Measurements from ENCODE around the gene DNM2.
A peak's percentile ranks its signal among the peaks of the same experiment; 100 is the strongest.
"Not testable (repeated sequence)": the region's sequence is repeated elsewhere in the genome, so short reads cannot be mapped to it uniquely, and the experiment has no call there.

DNM2 gene

DNA sequence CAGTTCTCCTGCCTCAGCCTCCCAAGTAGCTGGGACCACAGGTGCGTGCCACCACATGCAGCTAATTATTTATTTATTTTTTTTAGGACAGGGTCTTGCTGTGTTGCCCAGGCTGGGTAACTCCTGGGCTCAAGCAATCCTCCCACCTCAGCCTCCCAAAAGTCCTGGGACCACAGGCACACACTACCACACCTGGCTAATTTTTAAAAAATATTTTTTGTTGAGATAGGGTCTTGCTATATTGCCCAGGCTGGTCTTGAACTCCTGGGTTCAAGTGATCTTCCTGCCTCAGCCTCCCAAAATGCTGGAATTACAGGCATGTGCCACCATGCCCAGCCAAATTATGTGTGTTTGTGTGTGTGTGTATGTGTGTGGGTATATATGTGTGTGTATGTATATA is 139.0 kb downstream of the DNM2 start:
- not testable (repeated sequence) for H3K27ac ChIP-seq (ENCODE audit: low read depth, low read length); H3K4me1 ChIP-seq (ENCODE audit: control insufficient read depth in 1 of 2, insufficient read depth in 2 of 2, low read length in 2 of 2); H4K12ac ChIP-seq (ENCODE audit: low read depth, low read length); H3K4ac ChIP-seq (ENCODE audit: low read depth, low read length); H2AK5ac ChIP-seq (ENCODE audit: low read length); H3K9ac ChIP-seq (ENCODE audit: low read length); H2AFZ ChIP-seq (ENCODE audit: insufficient read depth, low read length, poor library complexity); H3K36me3 ChIP-seq (ENCODE audit: control insufficient read depth in 1 of 2, insufficient read depth in 2 of 2, low read length in 2 of 2); H3K79me1 ChIP-seq (ENCODE audit: low read length); H3K4me3 ChIP-seq (ENCODE audit: low read depth, low read length); H3K23ac ChIP-seq (ENCODE audit: low read length); H3K27me3 ChIP-seq (ENCODE audit: insufficient read depth, low read length); H3K79me2 ChIP-seq (ENCODE audit: control insufficient read depth, insufficient read depth, low read length, poor library complexity); H3K4me2 ChIP-seq (ENCODE audit: low read length); H2BK120ac ChIP-seq (ENCODE audit: insufficient read depth, low read length, poor library complexity); DNase-seq; H3K9me3 ChIP-seq (ENCODE audit: insufficient read depth, low read depth, low read length); H3K14ac ChIP-seq (ENCODE audit: low read length); H3K18ac ChIP-seq (ENCODE audit: low read length); H2BK12ac ChIP-seq (ENCODE audit: low read length); H4K8ac ChIP-seq (ENCODE audit: low read depth, low read length); H2BK5ac ChIP-seq (ENCODE audit: low read depth, low read length, poor library complexity); H4K91ac ChIP-seq (ENCODE audit: low read depth, low read length)
- WGBS (ENCODE audit: extremely low coverage, insufficient coverage, insufficient read length) = no CpG with 5 or more reads among the region's 1 CpG

DNA sequence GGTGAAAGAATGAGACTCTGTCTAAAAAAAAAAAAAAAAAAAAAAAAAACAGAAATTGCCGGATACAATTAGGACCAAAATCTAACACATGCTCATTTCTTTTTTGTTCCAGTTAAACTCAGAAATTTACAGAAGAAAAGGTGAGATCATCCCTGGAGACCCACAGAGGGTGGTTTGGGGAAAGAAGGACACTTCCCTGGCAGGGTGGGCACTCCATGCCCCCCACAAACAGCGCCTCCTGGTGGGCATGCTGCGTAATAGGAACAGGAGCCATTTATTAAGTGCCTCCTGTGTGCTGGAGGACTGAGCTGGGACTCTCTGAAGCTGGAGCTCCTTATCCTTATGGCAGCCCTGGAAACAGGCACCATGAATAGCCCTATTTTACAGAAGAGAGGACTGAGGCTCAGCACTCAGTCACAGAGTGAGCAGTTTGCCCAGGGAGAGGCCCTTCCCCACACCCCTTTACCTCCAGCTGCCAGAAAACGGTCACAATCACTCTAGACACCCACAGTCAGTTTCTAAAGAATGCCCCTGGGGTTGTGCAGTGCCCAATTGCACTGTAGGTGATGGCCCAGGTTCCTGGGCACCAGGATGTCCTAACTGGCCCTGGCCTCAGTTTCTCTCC is 140.4 kb downstream of the DNM2 start:
- H3K4ac ChIP-seq (ENCODE audit: low read depth, low read length) = no peak overlapping the region
- WGBS (ENCODE audit: extremely low coverage, insufficient coverage, insufficient read length) = no CpG with 5 or more reads among the region's 4 CpGs
- H4K8ac ChIP-seq (ENCODE audit: low read depth, low read length) = no peak overlapping the region
- H2BK12ac ChIP-seq (ENCODE audit: low read length) = no peak overlapping the region
- H3K4me2 ChIP-seq (ENCODE audit: low read length) = no peak overlapping the region
- H3K27me3 ChIP-seq (ENCODE audit: insufficient read depth, low read length) = no peaks in the 10 kb centered on the region
- H4K91ac ChIP-seq (ENCODE audit: low read depth, low read length) = no peak overlapping the region
- no peaks in the 10 kb centered on the region for H3K9me3 ChIP-seq (ENCODE audit: insufficient read depth, low read depth, low read length)
- peaks cover 0 to 1% of the 10 kb centered on the region in 2 experiments for H3K4me1 ChIP-seq (ENCODE audit: control insufficient read depth in 1 of 2, insufficient read depth in 2 of 2, low read length in 2 of 2)
- no peak overlapping the region for H2BK120ac ChIP-seq (ENCODE audit: insufficient read depth, low read length, poor library complexity)
- H3K79me1 ChIP-seq (ENCODE audit: low read length) = no peaks in the 10 kb centered on the region
- peak overlapping the region; percentile 12 for H3K9ac ChIP-seq (ENCODE audit: low read length)
- no peak overlapping the region for H4K12ac ChIP-seq (ENCODE audit: low read depth, low read length)
- no peaks in the 10 kb centered on the region for H3K36me3 ChIP-seq (ENCODE audit: control insufficient read depth in 1 of 2, insufficient read depth in 2 of 2, low read length in 2 of 2)
- no peak overlapping the region for H3K18ac ChIP-seq (ENCODE audit: low read length)
- no peak overlapping the region for H3K4me3 ChIP-seq (ENCODE audit: low read depth, low read length)
- H2AFZ ChIP-seq (ENCODE audit: insufficient read depth, low read length, poor library complexity) = no peak overlapping the region
- no peak overlapping the region for H3K27ac ChIP-seq (ENCODE audit: low read depth, low read length)
- H3K23ac ChIP-seq (ENCODE audit: low read length) = no peak overlapping the region
- H2AK5ac ChIP-seq (ENCODE audit: low read length) = no peak overlapping the region
- no peak overlapping the region for H2BK5ac ChIP-seq (ENCODE audit: low read depth, low read length, poor library complexity)
- H3K14ac ChIP-seq (ENCODE audit: low read length) = no peak overlapping the region
- no peaks in the 10 kb centered on the region for H3K79me2 ChIP-seq (ENCODE audit: control insufficient read depth, insufficient read depth, low read length, poor library complexity)
- no peak for DNase-seq

GRCh38 chr19:10861103-10861651 is 143.3 kb downstream of the DNM2 start:
- Histone ChIP-seq H4K12ac (ENCODE audit: low read depth, low read length) (no peak overlapping the region), H2BK120ac (ENCODE audit: insufficient read depth, low read length, poor library complexity) (no peak overlapping the region), H2BK12ac (ENCODE audit: low read length) (no peak overlapping the region), H3K4me2 (ENCODE audit: low read length) (no peak overlapping the region), H3K9me3 (ENCODE audit: insufficient read depth, low read depth, low read length) (no peaks in the 10 kb centered on the region), H3K4me1 (ENCODE audit: control insufficient read depth in 1 of 2, insufficient read depth in 2 of 2, low read length in 2 of 2) (peaks cover 0 to 4% of the 10 kb centered on the region in 2 experiments), H3K4me3 (ENCODE audit: low read depth, low read length) (no peak overlapping the region), H2BK5ac (ENCODE audit: low read depth, low read length, poor library complexity) (no peak overlapping the region), H4K8ac (ENCODE audit: low read depth, low read length) (no peak overlapping the region), H3K27me3 (ENCODE audit: insufficient read depth, low read length) (no peaks in the 10 kb centered on the region), H4K91ac (ENCODE audit: low read depth, low read length) (no peak overlapping the region), H3K4ac (ENCODE audit: low read depth, low read length) (no peak overlapping the region), H3K79me2 (ENCODE audit: control insufficient read depth, insufficient read depth, low read length, poor library complexity) (no peaks in the 10 kb centered on the region), H3K9ac (ENCODE audit: low read length) (no peak overlapping the region), H3K14ac (ENCODE audit: low read length) (no peak overlapping the region), H3K23ac (ENCODE audit: low read length) (no peak overlapping the region), H2AFZ (ENCODE audit: insufficient read depth, low read length, poor library complexity) (no peak overlapping the region), H3K18ac (ENCODE audit: low read length) (no peak overlapping the region), H2AK5ac (ENCODE audit: low read length) (no peak overlapping the region), H3K79me1 (ENCODE audit: low read length) (peaks cover 1% of the 10 kb centered on the region), H3K27ac (ENCODE audit: low read depth, low read length) (no peak overlapping the region), H3K36me3 (ENCODE audit: control insufficient read depth in 1 of 2, insufficient read depth in 2 of 2, low read length in 2 of 2) (no peaks in the 10 kb centered on the region)
- no CpG with 5 or more reads among the region's 7 CpGs for WGBS (ENCODE audit: extremely low coverage, insufficient coverage, insufficient read length)
- DNase-seq = peak in 1 of 2 donors; percentile 47

GRCh38 chr19:10862561-10863106 is 144.8 kb downstream of the DNM2 start:
- H3K27ac ChIP-seq (ENCODE audit: low read depth, low read length) = no peak overlapping the region
- WGBS (ENCODE audit: extremely low coverage, insufficient coverage, insufficient read length) = no CpG with 5 or more reads among the region's 6 CpGs
- H3K36me3 ChIP-seq (ENCODE audit: control insufficient read depth in 1 of 2, insufficient read depth in 2 of 2, low read length in 2 of 2) = no peaks in the 10 kb centered on the region
- no peak overlapping the region for H2AFZ ChIP-seq (ENCODE audit: insufficient read depth, low read length, poor library complexity)
- no peak overlapping the region for H2BK5ac ChIP-seq (ENCODE audit: low read depth, low read length, poor library complexity)
- DNase-seq = peak in 1 of 2 donors; percentile 41
- H3K9me3 ChIP-seq (ENCODE audit: insufficient read depth, low read depth, low read length) = no peaks in the 10 kb centered on the region
- H3K79me2 ChIP-seq (ENCODE audit: control insufficient read depth, insufficient read depth, low read length, poor library complexity) = no peaks in the 10 kb centered on the region
- no peak overlapping the region for H4K8ac ChIP-seq (ENCODE audit: low read depth, low read length)
- H3K9ac ChIP-seq (ENCODE audit: low read length) = no peak overlapping the region
- peaks cover 0 to 4% of the 10 kb centered on the region in 2 experiments for H3K4me1 ChIP-seq (ENCODE audit: control insufficient read depth in 1 of 2, insufficient read depth in 2 of 2, low read length in 2 of 2)
- no peak overlapping the region for H4K91ac ChIP-seq (ENCODE audit: low read depth, low read length)
- no peak overlapping the region for H2BK120ac ChIP-seq (ENCODE audit: insufficient read depth, low read length, poor library complexity)
- H3K4me2 ChIP-seq (ENCODE audit: low read length) = no peak overlapping the region
- H3K4ac ChIP-seq (ENCODE audit: low read depth, low read length) = no peak overlapping the region
- no peak overlapping the region for H3K23ac ChIP-seq (ENCODE audit: low read length)
- H4K12ac ChIP-seq (ENCODE audit: low read depth, low read length) = no peak overlapping the region
- no peak overlapping the region for H3K4me3 ChIP-seq (ENCODE audit: low read depth, low read length)
- H3K18ac ChIP-seq (ENCODE audit: low read length) = no peak overlapping the region
- no peak overlapping the region for H2BK12ac ChIP-seq (ENCODE audit: low read length)
- H3K79me1 ChIP-seq (ENCODE audit: low read length) = peaks cover 1% of the 10 kb centered on the region
- H3K27me3 ChIP-seq (ENCODE audit: insufficient read depth, low read length) = no peaks in the 10 kb centered on the region
- H2AK5ac ChIP-seq (ENCODE audit: low read length) = no peak overlapping the region
- no peak overlapping the region for H3K14ac ChIP-seq (ENCODE audit: low read length)
